ENCODE measurements around the gene XRCC5. TPM values are rescaled to one million over a fixed set of nuclear protein-coding genes. Genes with fewer than 3 reads are reported as not detected.

XRCC5 gene
- total and polyA plus RNA-seq, 2 donors (not counting 3 experiments of a cell fraction or from before 2014, with no cell fraction given), result 267 to 319 TPM

DNA sequence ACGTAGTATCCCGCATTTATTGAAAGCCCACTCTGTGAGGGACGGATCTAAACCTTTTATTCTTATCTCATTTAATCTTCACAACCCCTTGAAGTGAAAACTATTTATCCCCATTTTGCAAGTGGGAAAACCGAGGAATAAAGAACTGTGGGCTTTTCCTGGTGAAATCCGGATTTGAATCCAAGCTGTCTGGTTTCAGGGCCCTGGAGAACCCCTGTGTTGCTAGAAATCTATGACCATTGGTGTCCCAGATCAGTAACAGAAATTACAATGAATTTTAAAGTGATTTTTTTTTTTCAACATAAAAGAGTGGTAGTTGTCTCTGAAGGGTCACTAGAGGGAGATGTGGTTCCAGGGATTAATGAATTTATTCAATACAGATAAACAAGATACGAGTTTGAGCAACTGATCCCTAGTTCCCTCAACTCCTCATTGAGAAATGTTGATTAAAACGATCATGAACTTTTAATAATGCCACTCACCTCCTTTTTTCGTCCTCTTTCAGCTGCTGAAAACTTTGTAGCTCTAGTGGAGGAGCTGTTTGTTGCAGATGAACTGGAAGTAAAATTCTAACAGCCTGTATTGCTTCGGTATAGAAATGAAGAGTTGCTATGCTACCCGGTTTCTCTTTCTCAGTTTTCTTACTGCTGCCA is 940 bp downstream of the XRCC5 start:
- intact Hi-C loops (cut with micrococcal nuclease), result loop anchor here (1.0 to 10.0 kb wide), 4 partner anchors 76 to 557 kb away; partner anchors contain the start of genes IGFBP2 and RPL37A
- peaks cover 41% of the 10 kb centered on the region for H3K79me2 ChIP-seq (ENCODE audit: control insufficient read depth, insufficient read depth, low read length)

More for the DNA sequence above, 940 bp downstream of the XRCC5 start:
- CTCF ChIA-PET, result interaction anchor here (0.8 to 2.4 kb wide), 3 partner anchors 76 to 556 kb away, joined by 3 to 8 read pairs (median 7); no protein-coding TSS in a partner anchor
- H3K9me1 ChIP-seq (replicated peaks; ENCODE audit: control insufficient read depth, extremely low read depth, insufficient read depth, low read length), result no peaks in the 10 kb centered on the region
- peak overlapping the region; percentile 100 for H3K9ac ChIP-seq (replicated peaks; ENCODE audit: extremely low read depth, insufficient read depth, low read length)
- no peaks in the 10 kb centered on the region for H3K9me3 ChIP-seq (replicated peaks; ENCODE audit: control insufficient read depth, insufficient read depth, low read length)
- FAIRE-seq (peak; percentile 4), DNase-seq (ENCODE audit: low read depth, low spot score) (peak; percentile 72)
- dilution Hi-C loops (cut with MboI; ENCODE audit: extremely low pct_ligation_motif_present, low sequenced_read_pairs), result no loop called here
- POLR2A ChIA-PET, result interaction anchor here (0.7 to 1.0 kb wide), 2 partner anchors 29 to 441 kb away, joined by 3 to 4 read pairs; partner anchors contain the start of genes PECR and TMEM169
- H4K20me1 ChIP-seq (replicated peaks; ENCODE audit: control insufficient read depth, extremely low read depth, insufficient read depth, low read length), result no peaks in the 10 kb centered on the region
- H3K27me3 ChIP-seq (ENCODE audit: control insufficient read depth in 2 of 2, insufficient read depth in 2 of 2, low read length in 2 of 2), result peaks cover 4% of the 10 kb centered on the region in 2 experiments
- TF ChIP-seq, protein P1, sequence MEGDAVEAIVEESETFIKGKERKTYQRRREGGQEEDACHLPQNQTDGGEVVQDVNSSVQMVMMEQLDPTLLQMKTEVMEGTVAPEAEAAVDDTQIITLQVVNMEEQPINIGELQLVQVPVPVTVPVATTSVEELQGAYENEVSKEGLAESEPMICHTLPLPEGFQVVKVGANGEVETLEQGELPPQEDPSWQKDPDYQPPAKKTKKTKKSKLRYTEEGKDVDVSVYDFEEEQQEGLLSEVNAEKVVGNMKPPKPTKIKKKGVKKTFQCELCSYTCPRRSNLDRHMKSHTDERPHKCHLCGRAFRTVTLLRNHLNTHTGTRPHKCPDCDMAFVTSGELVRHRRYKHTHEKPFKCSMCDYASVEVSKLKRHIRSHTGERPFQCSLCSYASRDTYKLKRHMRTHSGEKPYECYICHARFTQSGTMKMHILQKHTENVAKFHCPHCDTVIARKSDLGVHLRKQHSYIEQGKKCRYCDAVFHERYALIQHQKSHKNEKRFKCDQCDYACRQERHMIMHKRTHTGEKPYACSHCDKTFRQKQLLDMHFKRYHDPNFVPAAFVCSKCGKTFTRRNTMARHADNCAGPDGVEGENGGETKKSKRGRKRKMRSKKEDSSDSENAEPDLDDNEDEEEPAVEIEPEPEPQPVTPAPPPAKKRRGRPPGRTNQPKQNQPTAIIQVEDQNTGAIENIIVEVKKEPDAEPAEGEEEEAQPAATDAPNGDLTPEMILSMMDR (IDR thresholded peaks at IDR 0.05; ENCODE audit: extremely low read depth in 1 of 2, insufficient read depth in 1 of 2, low read depth in 1 of 2, low read length in 2 of 2), result peak; percentile 23 to 24
- TF ChIP-seq POLR2AphosphoS5 (IDR thresholded peaks at IDR 0.05; ENCODE audit: insufficient read depth, low read depth, low read length), result no peak
- peak overlapping the region; percentile 98 for H3K4me2 ChIP-seq (ENCODE audit: insufficient read depth, low read length)
- TSS peak; percentile 45 for BruUV-seq (replicated peaks)
- peak overlapping the region; percentile 96 for H3K27ac ChIP-seq (ENCODE audit: insufficient read depth, low read depth, low read length)
- H2AFZ ChIP-seq (ENCODE audit: low read depth, low read length), result no peak overlapping the region
- H3K4me1 ChIP-seq (ENCODE audit: control insufficient read depth, extremely low read depth, insufficient read depth, low read length), result peaks cover 20% of the 10 kb centered on the region
- peak overlapping the region; percentile 85 to 100 (median 99) for H3K4me3 ChIP-seq (replicated peaks in 1 of 3; ENCODE audit: insufficient read depth in 1 of 3, low read depth in 1 of 3, low read length in 3 of 3)
- H3K36me3 ChIP-seq (ENCODE audit: control insufficient read depth in 2 of 2, extremely low read depth in 1 of 2, insufficient read depth in 2 of 2, low read length in 2 of 2), result peaks cover 10 to 21% of the 10 kb centered on the region in 2 experiments

Data from endothelial cell of umbilical vein (primary cell).